Smooth muscle cell (in vitro differentiated cells): ENCODE measurements around the gene SLC9A3. TPM values are rescaled to one million over a fixed set of nuclear protein-coding genes. Genes with fewer than 3 reads are reported as not detected.

Experiments
- DNase-seq: peaks from one replicate; lab custom pipeline; 2025; ENCODE audit not compliant: unreplicated experiment; lab: John Stamatoyannopoulos, UW
- H2AFZ ChIP-seq: fragments of 200-600 bp; sonication (generic); 2 replicates; pipeline ENCODE4 v1.6.0; 2016; ENCODE audit warnings: antibody characterized with exemption, low read depth, mild to moderate bottlenecking
- H3F3A ChIP-seq: fragments of 200-600 bp; sonication (generic); 2 replicates; pipeline ENCODE4 v1.6.0; 2017; ENCODE audit warnings: antibody characterized with exemption, low read depth
- H3K27ac ChIP-seq: fragments of 200-600 bp; sonication (generic); 2 replicates; pipeline ENCODE4 v1.5.1; 2016; ENCODE audit warnings: low read depth, mild to moderate bottlenecking
- H3K27me3 ChIP-seq: fragments of 200-600 bp; sonication (generic); 2 replicates; pipeline ENCODE4 v1.6.1; 2016; ENCODE audit warnings: low read depth, mild to moderate bottlenecking
- H3K36me3 ChIP-seq: fragments of 200-600 bp; sonication (generic); 2 replicates; pipeline ENCODE4 v1.5.1; 2016; ENCODE audit warnings: low read depth
- H3K4me1 ChIP-seq: fragments of 200-600 bp; sonication (generic); 2 replicates; pipeline ENCODE4 v1.5.1; 2016; ENCODE audit warnings: low read depth
- H3K4me2 ChIP-seq: fragments of 200-600 bp; sonication (generic); 2 replicates; pipeline ENCODE4 v1.6.0; 2016; ENCODE audit warnings: mild to moderate bottlenecking
- H3K4me3 ChIP-seq: fragments of 200-600 bp; sonication (generic); 2 replicates; pipeline ENCODE4 v1.5.1; 2016; ENCODE audit warnings: mild to moderate bottlenecking
- H3K79me2 ChIP-seq: fragments of 200-600 bp; sonication (generic); 2 replicates; pipeline ENCODE4 v1.6.0; 2016; ENCODE audit warnings: low read depth, mild to moderate bottlenecking
- H3K9ac ChIP-seq: fragments of 200-600 bp; sonication (generic); 2 replicates; pipeline ENCODE4 v1.6.0; 2016; ENCODE audit warnings: low read depth
- H3K9me3 ChIP-seq: fragments of 200-600 bp; sonication (generic); replicated peaks from 2 replicates; pipeline ENCODE4 v1.5.1; 2016; ENCODE audit warnings: low read depth
- H4K20me1 ChIP-seq: fragments of 200-600 bp; sonication (generic); 2 replicates; pipeline ENCODE4 v1.6.0; 2016; ENCODE audit warnings: low read depth
- CTCF ChIP-seq: fragments of 200-600 bp; sonication (generic); IDR thresholded peaks from 2 replicates; pipeline ENCODE4 v1.5.1; 2017; ENCODE audit warnings: borderline replicate concordance, mild to moderate bottlenecking, antibody characterized with exemption; ENCODE audit not compliant: insufficient read depth, poor library complexity, severe bottlenecking
- WGBS: methylation state at CpG from one replicate; pipeline ENCODE4 v1.1.7; 2016; ENCODE audit warnings: low lambda C conversion rate; 5-methylcytosine and 5-hydroxymethylcytosine counted together
- polyA plus RNA-seq: library from polyadenylated mRNA; unstranded; fragments of >200 nt; fragmentation: Nextera tagmentation; extraction: Ambion mirVana; gene quantifications from 2 replicates; pipeline ENCODE4 v1.2.1, GENCODE V29; 2016
- total RNA-seq: library from RNA; depleted of rRNA; stranded (reverse); fragments of >200 nt; gene quantifications from 2 replicates; pipeline ENCODE4 v1.2.3, GENCODE V29; 2014

The SLC9A3 gene
- total and polyA plus RNA-seq, 2 experiments from 2014 or later: 1.1 to 1.8 TPM

GRCh38 chr5:520196-520849 lies 3.9 kb downstream of the SLC9A3 start:
- Histone ChIP-seq H3K9ac (no peak overlapping the region), H3K4me2 (no peak overlapping the region), H2AFZ (no peak overlapping the region), H3K27ac (no peak overlapping the region), H3K4me3 (no peak overlapping the region), H3K27me3 (peaks cover 67% of the 10 kb centered on the region), H3K9me3 (no peaks in the 10 kb centered on the region), H3K4me1 (peaks cover 19% of the 10 kb centered on the region), H3K79me2 (no peaks in the 10 kb centered on the region), H4K20me1 (no peaks in the 10 kb centered on the region), H3K36me3 (no peaks in the 10 kb centered on the region), H3F3A (no peaks in the 10 kb centered on the region)
- no peak for TF ChIP-seq CTCF
- 89% methylated on average over 20 of the region's 20 CpGs for WGBS
- no peak for DNase-seq

GRCh38 chr5:518721-519120 lies 5.5 kb downstream of the SLC9A3 start:
- Histone ChIP-seq H3K27me3 (peaks cover 51% of the 10 kb centered on the region), H3K9ac (no peak overlapping the region), H4K20me1 (no peaks in the 10 kb centered on the region), H3K9me3 (no peaks in the 10 kb centered on the region), H3K4me1 (peaks cover 19% of the 10 kb centered on the region), H3K27ac (no peak overlapping the region), H3F3A (no peaks in the 10 kb centered on the region), H3K4me2 (no peak overlapping the region), H3K79me2 (no peaks in the 10 kb centered on the region), H3K36me3 (no peaks in the 10 kb centered on the region), H2AFZ (no peak overlapping the region), H3K4me3 (no peak overlapping the region)
- no peak for TF ChIP-seq CTCF
- DNase-seq: no peak
- 86% methylated on average over 10 of the region's 10 CpGs for WGBS

- Histone ChIP-seq H3K4me1 (peaks cover 11% of the 10 kb centered on the region), H3K27me3 (peaks cover 40% of the 10 kb centered on the region), H3F3A (no peaks in the 10 kb centered on the region), H4K20me1 (no peaks in the 10 kb centered on the region), H3K27ac (no peak overlapping the region), H2AFZ (no peak overlapping the region), H3K4me3 (no peak overlapping the region), H3K9me3 (no peaks in the 10 kb centered on the region), H3K9ac (no peak overlapping the region), H3K36me3 (no peaks in the 10 kb centered on the region), H3K79me2 (no peaks in the 10 kb centered on the region), H3K4me2 (no peak overlapping the region)
- no peak for TF ChIP-seq CTCF
- 86% methylated on average over 5 of the region's 5 CpGs for WGBS
- DNase-seq: no peak
Measured at GRCh38 chr5:517535-518100, 6.6 kb downstream of the SLC9A3 start.

- no peaks in the 10 kb centered on the region for H3K36me3 ChIP-seq
- no peak for TF ChIP-seq CTCF
- H3K4me3 ChIP-seq: no peak overlapping the region
- H3K27me3 ChIP-seq: peaks cover 34% of the 10 kb centered on the region
- peaks cover 9% of the 10 kb centered on the region for H3K4me1 ChIP-seq
- H3K9me3 ChIP-seq: no peaks in the 10 kb centered on the region
- 100% methylated on average over 3 of the region's 3 CpGs for WGBS
- no peaks in the 10 kb centered on the region for H3K79me2 ChIP-seq
- H3K4me2 ChIP-seq: no peak overlapping the region
- H3K27ac ChIP-seq: no peak overlapping the region
- H4K20me1 ChIP-seq: no peaks in the 10 kb centered on the region
- H2AFZ ChIP-seq: no peak overlapping the region
- no peak for DNase-seq
- H3F3A ChIP-seq: no peaks in the 10 kb centered on the region
- H3K9ac ChIP-seq: no peak overlapping the region
Measured at GRCh38 chr5:516980-517379, 7.3 kb downstream of the SLC9A3 start.
